LNCaP clone FGC (cell line): ENCODE measurements around the gene CDKL1.

Experiments
- DNase-seq: peaks from one replicate; pipeline ENCODE4 v3.0.0-alpha.2; 2011; ENCODE audit warnings: low read depth
- H3K4me3 ChIP-seq: 2 replicates; pipeline ENCODE4 v1.5.1; 2011; ENCODE audit warnings: mild to moderate bottlenecking, low read depth, low read length, control low read depth
- TF ChIP-seq, protein P1 (sequence below): IDR thresholded peaks from 2 replicates; pipeline ENCODE4 v1.5.1; 2012; ENCODE audit warnings: mild to moderate bottlenecking; ENCODE audit not compliant: control insufficient read depth, insufficient read depth; ENCODE audit errors: extremely low read depth

The CDKL1 gene

DNA sequence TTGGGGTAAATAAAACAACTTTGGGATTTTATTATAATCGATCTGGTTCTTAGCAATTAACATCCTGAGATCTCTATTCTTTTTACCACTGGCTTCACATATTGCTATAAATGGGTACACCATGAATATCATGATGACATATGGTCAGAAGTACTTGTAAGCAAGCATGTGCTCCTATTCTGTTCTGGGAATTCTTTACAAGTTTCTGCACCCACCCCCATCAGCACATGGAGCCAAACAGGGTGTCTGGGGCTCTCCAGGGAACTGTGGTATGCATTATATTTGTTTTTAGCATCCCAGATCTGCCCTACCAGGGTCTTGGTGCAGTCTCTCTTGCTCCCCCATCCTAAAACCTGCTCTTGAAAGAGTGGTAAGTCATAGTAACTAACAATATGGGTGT lies 53.2 kb downstream of the CDKL1 start:
- TF ChIP-seq, protein P1, sequence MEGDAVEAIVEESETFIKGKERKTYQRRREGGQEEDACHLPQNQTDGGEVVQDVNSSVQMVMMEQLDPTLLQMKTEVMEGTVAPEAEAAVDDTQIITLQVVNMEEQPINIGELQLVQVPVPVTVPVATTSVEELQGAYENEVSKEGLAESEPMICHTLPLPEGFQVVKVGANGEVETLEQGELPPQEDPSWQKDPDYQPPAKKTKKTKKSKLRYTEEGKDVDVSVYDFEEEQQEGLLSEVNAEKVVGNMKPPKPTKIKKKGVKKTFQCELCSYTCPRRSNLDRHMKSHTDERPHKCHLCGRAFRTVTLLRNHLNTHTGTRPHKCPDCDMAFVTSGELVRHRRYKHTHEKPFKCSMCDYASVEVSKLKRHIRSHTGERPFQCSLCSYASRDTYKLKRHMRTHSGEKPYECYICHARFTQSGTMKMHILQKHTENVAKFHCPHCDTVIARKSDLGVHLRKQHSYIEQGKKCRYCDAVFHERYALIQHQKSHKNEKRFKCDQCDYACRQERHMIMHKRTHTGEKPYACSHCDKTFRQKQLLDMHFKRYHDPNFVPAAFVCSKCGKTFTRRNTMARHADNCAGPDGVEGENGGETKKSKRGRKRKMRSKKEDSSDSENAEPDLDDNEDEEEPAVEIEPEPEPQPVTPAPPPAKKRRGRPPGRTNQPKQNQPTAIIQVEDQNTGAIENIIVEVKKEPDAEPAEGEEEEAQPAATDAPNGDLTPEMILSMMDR, result no peak
- H3K4me3 ChIP-seq, result no peak overlapping the region
- no peak for DNase-seq

DNA sequence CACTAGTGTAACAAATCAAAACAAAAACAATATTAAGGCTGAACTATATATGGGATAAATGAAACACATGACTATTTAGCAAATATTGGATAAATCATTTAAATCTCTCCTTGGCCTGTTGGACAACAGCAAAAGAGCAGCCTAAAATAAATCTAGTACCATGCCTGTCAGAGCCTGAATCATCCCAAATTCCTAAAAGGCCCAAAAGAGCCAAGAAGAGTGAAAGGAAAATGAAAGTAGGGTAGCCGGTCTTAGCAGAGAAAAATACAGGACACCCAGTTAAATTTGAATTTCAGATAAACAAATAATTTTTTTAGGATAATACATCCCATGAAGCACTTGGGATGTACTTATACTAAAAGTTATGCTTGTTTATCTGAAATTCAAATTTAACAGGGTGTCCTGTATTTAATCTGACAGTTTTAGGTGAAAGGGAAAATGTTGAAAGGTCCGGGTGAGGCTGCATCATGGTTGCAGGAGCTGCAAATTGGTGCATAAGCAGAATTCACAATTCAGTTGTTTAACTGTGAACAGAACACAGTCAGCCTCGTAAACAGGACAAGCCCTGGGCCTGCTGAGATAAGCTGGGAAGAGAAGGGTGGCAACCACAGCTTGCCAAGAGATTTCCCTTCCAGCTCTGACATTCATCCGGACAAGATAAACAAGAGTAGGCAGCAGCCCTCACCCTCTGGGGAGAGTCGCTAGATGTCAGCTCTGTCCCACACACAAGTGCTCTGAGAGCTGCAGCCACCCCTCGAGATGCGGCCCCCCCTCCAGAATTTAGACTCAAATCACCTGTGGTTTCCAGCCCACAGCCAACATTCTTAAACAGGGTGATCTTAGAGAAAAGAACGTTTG lies 54.2 kb downstream of the CDKL1 start:
- H3K4me3 ChIP-seq, result no peak overlapping the region
- TF ChIP-seq, protein P1, result peak; percentile 77

DNA sequence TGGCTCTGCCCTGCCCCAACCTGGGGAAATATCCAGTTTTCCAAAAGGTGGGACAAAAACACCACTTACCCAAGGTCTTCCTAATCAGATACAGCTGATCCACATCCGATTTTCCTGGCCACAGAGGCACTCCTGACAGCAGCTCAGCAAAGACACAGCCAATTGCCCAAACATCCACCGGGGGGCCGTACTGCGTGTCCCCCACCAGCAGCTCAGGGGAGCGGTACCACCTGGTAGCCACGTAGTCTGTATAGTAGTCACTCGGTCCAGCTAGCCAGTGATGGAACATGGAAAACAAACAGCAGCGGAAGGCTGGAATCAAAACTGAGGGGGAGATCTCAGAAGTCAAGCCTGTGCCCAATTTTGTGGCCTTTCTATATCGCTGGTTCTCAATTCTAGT lies 55.7 kb downstream of the CDKL1 start:
- H3K4me3 ChIP-seq, result no peak overlapping the region
- no peak for DNase-seq
- TF ChIP-seq, protein P1, result no peak

More for the DNA sequence above, 54.2 kb downstream of the CDKL1 start:
- DNase-seq, result peak; percentile 93

DNA sequence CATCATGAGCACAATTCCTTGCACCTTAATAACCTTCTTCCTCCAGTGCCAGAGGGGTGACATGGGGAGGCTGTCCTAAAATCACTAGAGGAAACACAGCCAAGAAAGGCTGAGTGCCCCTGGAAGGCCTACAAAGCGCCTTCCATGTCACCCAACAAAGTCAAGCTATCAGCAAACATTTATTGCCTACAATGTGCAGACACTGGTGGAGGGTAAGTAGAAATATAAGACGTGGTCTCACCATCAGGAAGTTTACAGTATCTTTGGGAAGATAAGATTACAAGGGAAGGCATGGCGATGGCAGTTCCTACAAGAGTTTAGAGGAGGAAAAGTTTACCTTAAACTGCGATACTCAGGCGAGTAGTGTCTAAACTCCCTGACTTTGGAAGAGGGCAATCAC lies 56.6 kb downstream of the CDKL1 start:
- no peak for DNase-seq
- H3K4me3 ChIP-seq, result no peak overlapping the region
- TF ChIP-seq, protein P1, result no peak

DNA sequence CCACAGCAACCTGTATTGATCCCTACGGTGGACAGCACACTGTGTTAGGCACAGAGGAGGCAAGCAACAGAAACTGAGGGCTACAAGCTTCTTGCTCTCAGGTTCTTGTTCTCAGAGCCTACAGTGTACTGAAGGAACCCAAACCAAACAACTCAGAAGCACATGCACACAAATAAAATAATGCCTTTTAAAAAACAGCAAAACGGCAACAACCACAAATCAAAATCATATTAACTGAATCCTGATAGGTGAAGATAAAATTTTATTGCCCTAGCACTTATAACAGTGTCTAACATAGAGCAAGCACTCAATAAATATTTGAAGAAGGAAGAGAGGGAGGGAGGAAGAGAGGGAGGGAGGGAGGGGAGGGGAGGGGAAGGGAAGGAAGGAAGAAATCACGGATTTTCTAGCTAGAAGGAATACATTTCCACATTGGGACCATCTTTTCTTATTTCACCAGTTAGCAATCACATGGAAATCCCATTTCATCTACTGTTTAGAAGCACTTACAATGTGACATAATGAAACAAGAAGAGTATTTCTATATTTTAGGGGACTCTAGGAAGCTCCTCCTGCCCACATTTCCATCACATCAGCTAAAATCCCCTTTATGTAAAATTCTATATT lies 57.4 kb downstream of the CDKL1 start:
- TF ChIP-seq, protein P1, result no peak
- peak; percentile 86 for DNase-seq
- H3K4me3 ChIP-seq, result no peak overlapping the region

DNA sequence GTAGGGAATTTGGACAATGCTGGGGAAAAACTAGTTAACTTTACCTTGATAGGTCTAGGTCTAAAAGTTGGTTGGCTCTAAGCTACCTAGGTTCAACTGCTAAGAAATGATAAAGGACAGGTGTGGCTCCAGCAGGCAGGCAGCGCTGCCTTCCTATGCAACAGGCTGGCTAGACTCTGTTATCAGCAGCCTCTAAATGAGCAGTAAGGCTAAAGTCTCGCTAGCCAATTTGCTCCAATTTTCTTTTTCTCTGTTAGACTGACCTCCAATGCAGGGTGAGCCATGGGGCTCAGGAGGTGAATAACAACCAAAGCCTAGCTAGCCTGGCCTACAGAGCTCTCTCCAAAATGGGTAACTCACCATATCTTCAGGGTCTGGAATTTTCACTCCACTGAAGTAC lies 58.1 kb downstream of the CDKL1 start:
- TF ChIP-seq, protein P1, result no peak
- H3K4me3 ChIP-seq, result no peak overlapping the region

More for the DNA sequence above, 58.1 kb downstream of the CDKL1 start:
- DNase-seq, result no peak
